Suprapubic skin (tissue), 4 donors: Measurements from ENCODE around the gene NAPB. TPM values are rescaled to one million over a fixed set of nuclear protein-coding genes. Genes with fewer than 3 reads are reported as not detected.

Experiments
- DNase-seq, 2 donors: peaks; one replicate each; pipeline ENCODE4 v3.0.0-alpha.2; 2019; ENCODE audit warnings: low spot score in 2 of 2
- H3K27ac ChIP-seq: fragments of 200-600 bp; sonication (generic); one replicate; pipeline ENCODE4 v1.5.1; 2019
- H3K27me3 ChIP-seq: fragments of 200-600 bp; sonication (generic); one replicate; pipeline ENCODE4 v1.5.1; 2019
- H3K36me3 ChIP-seq: fragments of 200-600 bp; sonication (generic); one replicate; pipeline ENCODE4 v1.5.1; 2019
- H3K4me1 ChIP-seq: fragments of 200-600 bp; sonication (generic); one replicate; pipeline ENCODE4 v1.5.1; 2019
- H3K4me3 ChIP-seq: fragments of 200-600 bp; sonication (generic); one replicate; pipeline ENCODE4 v1.5.1; 2019; ENCODE audit warnings: mild to moderate bottlenecking
- H3K9me3 ChIP-seq: fragments of 200-600 bp; sonication (generic); one replicate; pipeline ENCODE4 v1.5.1; 2019
- EP300 ChIP-seq: sonication (generic); formaldehyde crosslinking; IDR thresholded peaks from one replicate; pipeline ENCODE4 v1.6.1; 2017; ENCODE audit warnings: antibody characterized with exemption
- POLR2A ChIP-seq, 2 donors: fragments of 450-650 bp; IDR thresholded peaks; one replicate each; pipeline ENCODE4 v1.6.1; 2017; ENCODE audit warnings: antibody characterized with exemption in 2 of 2, mild to moderate bottlenecking in 2 of 2, moderate library complexity in 2 of 2
- POLR2AphosphoS5 ChIP-seq, 3 donors: sonication (generic); formaldehyde crosslinking; IDR thresholded peaks; one replicate each; pipeline ENCODE4 v1.6.1; 2017; ENCODE audit warnings: antibody characterized with exemption in 3 of 3
- WGBS: methylation state at CpG from one replicate; pipeline ENCODE4 v1.1.5; 2018; 5-methylcytosine and 5-hydroxymethylcytosine counted together
- total RNA-seq, 4 donors: library from RNA; depleted of rRNA; stranded (reverse); fragments of >200 nt; gene quantifications; one replicate each; pipeline ENCODE4 v1.1.0, GENCODE V29; 2016
- TF ChIP-seq, protein P1 (sequence below), 2 donors: fragments of 200-600 bp in 1 of 2; fragments of 450-650 bp in 1 of 2; sonication (generic) in 1 of 2; IDR thresholded peaks; one replicate each; pipeline ENCODE4 v1.5.1; 2016 to 2019; ENCODE audit warnings: antibody characterized with exemption in 2 of 2, mild to moderate bottlenecking in 1 of 2, moderate library complexity in 1 of 2

Gene NAPB
- total RNA-seq, 4 donors from 2014 or later = 6.6 to 21.6 (median 8.9) TPM

DNA sequence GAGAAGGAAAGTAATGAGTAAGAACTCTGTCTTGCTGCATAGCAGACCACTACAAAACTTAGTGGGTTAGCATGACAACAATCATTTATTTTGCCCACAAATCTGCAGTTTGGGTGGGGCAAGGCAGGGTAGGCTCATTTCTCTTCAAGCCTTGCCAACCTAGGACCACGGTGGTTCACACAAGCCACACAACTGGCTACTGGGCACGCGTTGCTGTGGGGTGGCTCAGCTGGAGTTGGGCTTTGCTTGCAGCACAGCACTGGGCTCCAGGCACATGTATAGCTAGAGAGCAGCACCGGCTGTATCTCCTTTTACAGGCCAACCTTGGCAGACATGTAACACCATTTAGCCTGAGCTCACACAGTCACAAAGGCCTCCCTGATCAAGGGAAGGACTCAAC lies 75.3 kb downstream of the NAPB start:
- Histone ChIP-seq H3K27me3 (no peaks in the 10 kb centered on the region), H3K4me1 (peaks cover 12% of the 10 kb centered on the region), H3K27ac (no peak overlapping the region), H3K4me3 (no peak overlapping the region), H3K9me3 (no peaks in the 10 kb centered on the region), H3K36me3 (no peaks in the 10 kb centered on the region)
- TF ChIP-seq POLR2AphosphoS5 (IDR thresholded peaks at IDR 0.05) (no peak), EP300 (no peak), POLR2A (IDR thresholded peaks at IDR 0.05) (no peak)
- TF ChIP-seq, protein P1, sequence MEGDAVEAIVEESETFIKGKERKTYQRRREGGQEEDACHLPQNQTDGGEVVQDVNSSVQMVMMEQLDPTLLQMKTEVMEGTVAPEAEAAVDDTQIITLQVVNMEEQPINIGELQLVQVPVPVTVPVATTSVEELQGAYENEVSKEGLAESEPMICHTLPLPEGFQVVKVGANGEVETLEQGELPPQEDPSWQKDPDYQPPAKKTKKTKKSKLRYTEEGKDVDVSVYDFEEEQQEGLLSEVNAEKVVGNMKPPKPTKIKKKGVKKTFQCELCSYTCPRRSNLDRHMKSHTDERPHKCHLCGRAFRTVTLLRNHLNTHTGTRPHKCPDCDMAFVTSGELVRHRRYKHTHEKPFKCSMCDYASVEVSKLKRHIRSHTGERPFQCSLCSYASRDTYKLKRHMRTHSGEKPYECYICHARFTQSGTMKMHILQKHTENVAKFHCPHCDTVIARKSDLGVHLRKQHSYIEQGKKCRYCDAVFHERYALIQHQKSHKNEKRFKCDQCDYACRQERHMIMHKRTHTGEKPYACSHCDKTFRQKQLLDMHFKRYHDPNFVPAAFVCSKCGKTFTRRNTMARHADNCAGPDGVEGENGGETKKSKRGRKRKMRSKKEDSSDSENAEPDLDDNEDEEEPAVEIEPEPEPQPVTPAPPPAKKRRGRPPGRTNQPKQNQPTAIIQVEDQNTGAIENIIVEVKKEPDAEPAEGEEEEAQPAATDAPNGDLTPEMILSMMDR (IDR thresholded peaks at IDR 0.05) = no peak
- DNase-seq = no peak
- WGBS = 63% methylated on average over 1 of the region's 4 CpGs

DNA sequence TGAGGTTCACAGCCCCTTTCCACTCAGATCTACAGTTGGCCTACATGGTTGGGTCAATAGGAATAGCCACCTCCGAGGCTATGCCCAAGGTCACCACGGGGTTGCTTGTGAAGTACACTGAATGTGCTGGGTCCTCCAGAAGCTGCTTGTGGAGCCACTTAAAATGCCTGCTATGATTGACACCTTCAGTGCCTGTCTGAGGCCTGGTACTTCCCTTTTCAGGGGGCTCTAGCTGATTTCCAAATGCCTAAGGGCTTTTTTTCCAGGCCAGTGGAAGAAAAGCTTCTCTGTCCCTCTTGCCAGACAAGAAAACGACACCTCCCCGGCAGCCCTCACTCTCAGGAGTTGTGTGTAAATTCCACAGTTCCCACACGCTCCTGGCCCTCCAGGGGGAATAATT lies 77.0 kb downstream of the NAPB start:
- Histone ChIP-seq H3K9me3 (no peaks in the 10 kb centered on the region), H3K36me3 (no peaks in the 10 kb centered on the region), H3K4me1 (peaks cover 6% of the 10 kb centered on the region), H3K4me3 (no peak overlapping the region), H3K27ac (no peak overlapping the region), H3K27me3 (no peaks in the 10 kb centered on the region)
- 44% methylated on average over 5 of the region's 5 CpGs for WGBS
- no peak for DNase-seq
- TF ChIP-seq, protein P1 (IDR thresholded peaks at IDR 0.05) = no peak
- TF ChIP-seq EP300 = no peak
- TF ChIP-seq POLR2AphosphoS5 (IDR thresholded peaks at IDR 0.05) = no peak
- no peak for TF ChIP-seq POLR2A (IDR thresholded peaks at IDR 0.05)

DNA sequence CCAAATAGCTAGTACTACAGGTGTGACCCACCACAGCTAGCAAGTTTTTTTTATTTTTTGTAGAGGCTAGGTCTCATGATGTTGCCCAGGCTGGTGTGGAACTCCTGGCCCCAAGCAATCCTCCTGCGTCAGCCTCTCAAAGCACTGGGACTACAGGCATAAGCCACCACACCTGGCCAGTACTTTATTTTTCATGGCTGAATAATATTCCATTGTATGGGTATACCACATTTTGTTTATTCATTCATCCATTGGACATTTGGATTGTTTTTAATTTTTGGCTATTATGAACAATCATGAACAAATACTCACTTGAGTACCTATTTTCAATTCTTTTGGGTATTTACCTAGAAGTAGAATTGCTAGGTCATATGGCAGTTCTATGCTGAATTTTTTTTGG lies 77.7 kb downstream of the NAPB start:
- Histone ChIP-seq H3K9me3 (no peaks in the 10 kb centered on the region), H3K27me3 (no peaks in the 10 kb centered on the region), H3K27ac (no peak overlapping the region), H3K4me3 (no peak overlapping the region), H3K36me3 (no peaks in the 10 kb centered on the region), H3K4me1 (no peaks in the 10 kb centered on the region)
- TF ChIP-seq, protein P1 (IDR thresholded peaks at IDR 0.05) = no peak
- TF ChIP-seq POLR2AphosphoS5 (IDR thresholded peaks at IDR 0.05) (no peak), EP300 (no peak), POLR2A (IDR thresholded peaks at IDR 0.05) (no peak)
- 100% methylated on average over 1 of the region's 1 CpG for WGBS
- DNase-seq = peak in 1 of 2 donors; percentile 4

DNA sequence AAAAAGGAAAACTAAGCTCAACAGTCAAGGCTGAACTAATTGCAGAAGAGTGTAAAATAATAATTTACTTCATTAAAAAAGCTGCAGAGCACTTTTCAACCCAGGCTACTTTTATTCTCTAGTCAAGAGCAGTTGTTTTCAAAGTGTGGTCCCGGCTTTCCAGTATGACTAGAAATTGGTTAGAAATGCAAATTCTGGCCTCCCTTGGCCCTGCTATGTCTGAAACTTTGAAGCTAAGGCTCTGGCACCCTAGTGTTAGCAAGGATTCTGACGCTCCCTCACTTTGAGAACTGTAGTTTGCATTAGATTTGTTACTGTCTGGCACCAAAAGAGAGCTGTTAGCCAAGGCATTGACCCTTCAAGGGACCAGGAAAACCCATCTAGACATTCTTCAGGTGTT lies 80.2 kb downstream of the NAPB start:
- no peak overlapping the region for H3K27ac ChIP-seq
- peaks cover 5% of the 10 kb centered on the region for H3K4me1 ChIP-seq
- no peaks in the 10 kb centered on the region for H3K36me3 ChIP-seq
- DNase-seq = no peak
- no peaks in the 10 kb centered on the region for H3K27me3 ChIP-seq
- TF ChIP-seq POLR2AphosphoS5 (IDR thresholded peaks at IDR 0.05) = no peak
- TF ChIP-seq, protein P1 (IDR thresholded peaks at IDR 0.05) = no peak
- no peak for TF ChIP-seq EP300
- TF ChIP-seq POLR2A (IDR thresholded peaks at IDR 0.05) = no peak
- no peaks in the 10 kb centered on the region for H3K9me3 ChIP-seq
- 68% methylated on average over 2 of the region's 2 CpGs for WGBS
- H3K4me3 ChIP-seq = no peak overlapping the region

DNA sequence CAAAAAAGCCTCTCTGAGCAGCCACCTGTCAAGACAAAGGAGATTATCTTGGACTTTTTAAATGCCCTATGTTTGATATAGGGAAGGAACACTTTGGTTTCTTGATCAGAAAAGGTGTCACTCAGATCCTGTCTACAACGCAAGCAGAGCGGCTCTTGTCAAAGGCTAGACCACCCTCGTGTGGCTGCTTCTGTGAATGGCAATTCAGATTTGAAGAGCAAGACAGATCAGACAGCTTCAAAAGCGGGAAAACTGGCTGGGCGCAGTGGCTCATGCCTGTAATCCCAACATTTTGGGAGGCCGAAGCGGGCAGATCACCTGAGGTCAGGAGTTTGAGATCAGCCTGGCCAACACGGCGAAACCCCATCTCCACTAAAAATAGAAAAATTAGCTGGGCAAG lies 80.8 kb downstream of the NAPB start:
- Histone ChIP-seq H3K4me1 (peaks cover 5% of the 10 kb centered on the region), H3K27me3 (no peaks in the 10 kb centered on the region), H3K9me3 (no peaks in the 10 kb centered on the region), H3K27ac (no peak overlapping the region), H3K4me3 (no peak overlapping the region), H3K36me3 (no peaks in the 10 kb centered on the region)
- no peak for TF ChIP-seq POLR2AphosphoS5 (IDR thresholded peaks at IDR 0.05)
- TF ChIP-seq, protein P1 (IDR thresholded peaks at IDR 0.05) = peak; percentile 65 to 69
- WGBS = 20% methylated on average over 9 of the region's 9 CpGs
- DNase-seq = peak in 1 of 2 donors; percentile 81
